Erythroblast (primary cell): ENCODE results near the gene OR2T11.

Source experiments
- GATA1 ChIP-seq: IDR thresholded peaks from 2 replicates; pipeline ENCODE4 v1.6.1; 2011; ENCODE audit warnings: low read depth, mild to moderate bottlenecking, control low read depth, low read length, moderate library complexity
- POLR2A ChIP-seq: IDR thresholded peaks from 2 replicates; pipeline ENCODE4 v1.6.1; 2011; ENCODE audit warnings: mild to moderate bottlenecking, low read length

DNA sequence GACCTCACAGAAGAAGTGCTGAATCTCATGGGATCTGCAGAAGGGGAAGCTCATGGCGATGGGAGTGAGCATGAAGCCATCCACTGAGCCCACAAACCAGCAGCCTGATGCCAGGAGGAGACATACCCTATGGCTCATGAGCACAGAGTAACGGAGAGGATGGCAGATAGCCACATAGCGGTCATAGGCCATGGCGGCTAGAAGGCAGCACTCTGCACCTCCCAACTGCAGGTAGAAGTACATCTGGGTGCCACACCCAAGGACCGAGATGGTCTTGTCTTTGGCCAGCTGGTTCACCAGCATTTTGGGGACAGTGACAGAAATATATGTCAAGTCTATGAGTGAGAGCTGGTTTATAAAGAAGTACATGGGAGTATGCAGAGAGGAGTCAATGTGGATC is 41.7 kb downstream of the OR2T11 start:
- no peak for TF ChIP-seq POLR2A
- TF ChIP-seq GATA1: no peak
